Measurements from ENCODE around the gene FERMT1. TPM values are rescaled to one million over a fixed set of nuclear protein-coding genes. Genes with fewer than 3 reads are reported as not detected.

The FERMT1 gene
- polyA plus RNA-seq, 1 experiment, result 2.8 TPM

GRCh38 chr20:6044115-6044514, 78.7 kb downstream of the FERMT1 start:
- DNase-seq (ENCODE audit: low read depth, low spot score), result no peak
- TF ChIP-seq, protein P1, sequence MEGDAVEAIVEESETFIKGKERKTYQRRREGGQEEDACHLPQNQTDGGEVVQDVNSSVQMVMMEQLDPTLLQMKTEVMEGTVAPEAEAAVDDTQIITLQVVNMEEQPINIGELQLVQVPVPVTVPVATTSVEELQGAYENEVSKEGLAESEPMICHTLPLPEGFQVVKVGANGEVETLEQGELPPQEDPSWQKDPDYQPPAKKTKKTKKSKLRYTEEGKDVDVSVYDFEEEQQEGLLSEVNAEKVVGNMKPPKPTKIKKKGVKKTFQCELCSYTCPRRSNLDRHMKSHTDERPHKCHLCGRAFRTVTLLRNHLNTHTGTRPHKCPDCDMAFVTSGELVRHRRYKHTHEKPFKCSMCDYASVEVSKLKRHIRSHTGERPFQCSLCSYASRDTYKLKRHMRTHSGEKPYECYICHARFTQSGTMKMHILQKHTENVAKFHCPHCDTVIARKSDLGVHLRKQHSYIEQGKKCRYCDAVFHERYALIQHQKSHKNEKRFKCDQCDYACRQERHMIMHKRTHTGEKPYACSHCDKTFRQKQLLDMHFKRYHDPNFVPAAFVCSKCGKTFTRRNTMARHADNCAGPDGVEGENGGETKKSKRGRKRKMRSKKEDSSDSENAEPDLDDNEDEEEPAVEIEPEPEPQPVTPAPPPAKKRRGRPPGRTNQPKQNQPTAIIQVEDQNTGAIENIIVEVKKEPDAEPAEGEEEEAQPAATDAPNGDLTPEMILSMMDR (IDR thresholded peaks at IDR 0.05; ENCODE audit: low read depth, low read length), result no peak
- ChIA-PET POLR2A (no interaction called here), CTCF (no interaction called here)
- Histone ChIP-seq H3K27ac (ENCODE audit: low read depth, low read length) (no peak overlapping the region), H3K27me3 (ENCODE audit: control insufficient read depth, insufficient read depth, low read length) (no peaks in the 10 kb centered on the region), H3K9me3 (ENCODE audit: control insufficient read depth, insufficient read depth, low read length) (peaks cover 10% of the 10 kb centered on the region; the same call in 1 of the 2 replicates), H3K4me3 (ENCODE audit: low read depth, low read length) (no peak overlapping the region)

GRCh38 chr20:6041808-6042265, 81.0 kb downstream of the FERMT1 start:
- CTCF ChIA-PET, result no interaction called here
- Histone ChIP-seq H3K4me3 (ENCODE audit: low read depth, low read length) (no peak overlapping the region), H3K9me3 (ENCODE audit: control insufficient read depth, insufficient read depth, low read length) (peaks cover 10% of the 10 kb centered on the region; the same call in 1 of the 2 replicates), H3K27me3 (ENCODE audit: control insufficient read depth, insufficient read depth, low read length) (no peaks in the 10 kb centered on the region), H3K27ac (ENCODE audit: low read depth, low read length) (no peak overlapping the region)
- POLR2A ChIA-PET, result no interaction called here
- DNase-seq (ENCODE audit: low read depth, low spot score), result no peak
- TF ChIP-seq, protein P1 (IDR thresholded peaks at IDR 0.05; ENCODE audit: low read depth, low read length), result no peak

DNA sequence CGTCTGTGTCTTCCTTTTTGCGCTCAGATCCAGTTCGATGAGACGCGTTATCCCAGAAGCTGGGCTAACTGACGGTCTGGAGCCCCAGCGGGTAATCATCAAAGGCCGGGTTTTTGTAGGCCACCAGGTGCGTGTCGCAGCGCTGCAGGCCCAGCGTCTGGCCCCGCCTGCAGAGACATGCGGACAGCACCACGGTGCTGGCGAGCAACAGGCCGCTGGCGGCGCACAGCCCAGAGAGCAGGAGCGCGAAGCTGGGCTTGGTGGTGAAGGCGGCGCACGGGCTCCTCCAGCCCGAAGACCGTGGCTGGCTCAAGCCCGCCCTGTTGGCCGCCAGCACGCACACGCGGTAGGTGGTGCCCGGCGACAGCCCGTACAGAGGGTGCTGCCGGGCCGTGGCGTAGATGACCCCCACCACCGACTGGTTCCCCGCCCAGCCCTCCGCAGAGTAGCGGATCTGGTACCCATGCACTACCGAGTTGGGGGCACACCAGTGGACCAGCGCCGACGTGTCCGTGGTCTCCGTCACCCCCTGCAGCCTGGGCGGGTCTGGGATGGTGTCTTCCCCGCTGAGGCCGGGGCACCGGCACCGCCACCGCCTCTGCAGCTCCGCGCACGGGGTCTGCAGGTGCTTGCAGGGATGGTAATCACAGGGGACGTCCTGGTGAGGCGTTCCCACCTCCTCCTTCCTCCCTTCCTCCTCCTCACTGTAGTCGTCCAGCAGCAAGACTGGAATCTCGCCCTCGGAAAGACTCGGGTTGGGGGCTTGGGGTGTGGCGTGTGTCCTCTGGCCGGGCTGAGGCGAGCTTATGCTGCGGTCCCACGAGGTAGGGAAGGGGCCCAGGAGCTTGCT, 81.6 kb downstream of the FERMT1 start:
- DNase-seq (ENCODE audit: low read depth, low spot score), result no peak
- no peak overlapping the region for H3K27ac ChIP-seq (ENCODE audit: low read depth, low read length)
- CTCF ChIA-PET, result no interaction called here
- H3K9me3 ChIP-seq (ENCODE audit: control insufficient read depth, insufficient read depth, low read length), result peaks cover 10% of the 10 kb centered on the region; the same call in 1 of the 2 replicates
- no peaks in the 10 kb centered on the region for H3K27me3 ChIP-seq (ENCODE audit: control insufficient read depth, insufficient read depth, low read length)
- TF ChIP-seq, protein P1 (IDR thresholded peaks at IDR 0.05; ENCODE audit: low read depth, low read length), result no peak
- H3K4me3 ChIP-seq (ENCODE audit: low read depth, low read length), result no peak overlapping the region
- POLR2A ChIA-PET, result no interaction called here

DNA sequence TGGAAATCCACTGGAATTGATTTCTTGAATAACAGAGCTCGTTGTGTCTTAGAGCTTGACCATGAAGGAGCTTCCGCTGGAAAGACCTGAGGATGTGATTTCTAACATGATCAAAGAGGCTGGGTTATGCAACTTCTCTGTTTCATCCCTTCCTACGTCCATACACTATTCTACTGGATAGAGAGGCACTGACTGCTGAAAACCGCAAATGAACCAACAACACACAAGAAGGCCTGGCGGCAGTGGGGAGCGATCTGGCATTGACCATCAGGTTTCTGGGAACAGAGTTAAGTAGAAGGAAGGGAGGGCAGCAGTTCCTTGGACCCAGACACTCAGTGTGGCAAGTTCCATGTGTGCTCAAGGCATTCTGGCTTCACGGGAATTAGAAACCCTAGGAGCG, 82.3 kb downstream of the FERMT1 start:
- TF ChIP-seq, protein P1 (IDR thresholded peaks at IDR 0.05; ENCODE audit: low read depth, low read length), result no peak
- POLR2A ChIA-PET, result no interaction called here
- H3K4me3 ChIP-seq (ENCODE audit: low read depth, low read length), result no peak overlapping the region
- no peak for DNase-seq (ENCODE audit: low read depth, low spot score)
- peaks cover 10% of the 10 kb centered on the region; the same call in 1 of the 2 replicates for H3K9me3 ChIP-seq (ENCODE audit: control insufficient read depth, insufficient read depth, low read length)
- H3K27ac ChIP-seq (ENCODE audit: low read depth, low read length), result no peak overlapping the region
- CTCF ChIA-PET, result no interaction called here
- no peaks in the 10 kb centered on the region for H3K27me3 ChIP-seq (ENCODE audit: control insufficient read depth, insufficient read depth, low read length)

GRCh38 chr20:6039766-6040165, 83.1 kb downstream of the FERMT1 start:
- POLR2A ChIA-PET, result no interaction called here
- TF ChIP-seq, protein P1 (IDR thresholded peaks at IDR 0.05; ENCODE audit: low read depth, low read length), result no peak
- no peak for DNase-seq (ENCODE audit: low read depth, low spot score)
- H3K9me3 ChIP-seq (ENCODE audit: control insufficient read depth, insufficient read depth, low read length), result peaks cover 10% of the 10 kb centered on the region; the same call in 1 of the 2 replicates
- no peak overlapping the region for H3K27ac ChIP-seq (ENCODE audit: low read depth, low read length)
- no peaks in the 10 kb centered on the region for H3K27me3 ChIP-seq (ENCODE audit: control insufficient read depth, insufficient read depth, low read length)
- no peak overlapping the region for H3K4me3 ChIP-seq (ENCODE audit: low read depth, low read length)
- CTCF ChIA-PET, result interaction anchor here (0.8 kb wide), 1 partner anchor 38 kb away, joined by 4 read pairs; no protein-coding TSS in a partner anchor
